H9 (cell line): ENCODE results near the gene LRP10. TPM values are rescaled to one million over a fixed set of nuclear protein-coding genes. Genes with fewer than 3 reads are reported as not detected.

Experiments used
- DNase-seq: peaks from one replicate; pipeline ENCODE4 v3.0.0-alpha.2; 2017
- H2AFZ ChIP-seq: one replicate; pipeline ENCODE4 v1.6.1; 2013; ENCODE audit warnings: mild to moderate bottlenecking, low read length, control low read depth, moderate library complexity
- H2AK5ac ChIP-seq: 2 replicates; pipeline ENCODE4 v1.6.1; 2013; ENCODE audit warnings: low read length, control low read depth, mixed read lengths; ENCODE audit not compliant: insufficient read length
- H2BK120ac ChIP-seq: one replicate; pipeline ENCODE4 v1.6.1; 2013; ENCODE audit warnings: low read depth, mild to moderate bottlenecking, low read length, control low read depth, inconsistent platforms; ENCODE audit not compliant: poor library complexity, severe bottlenecking
- H2BK12ac ChIP-seq: 2 replicates; pipeline ENCODE4 v1.6.1; 2013; ENCODE audit warnings: low read length, control low read depth, mixed read lengths, low read depth; ENCODE audit not compliant: insufficient read length
- H2BK15ac ChIP-seq: 2 replicates; pipeline ENCODE4 v1.6.1; 2013; ENCODE audit warnings: low read depth, low read length, control low read depth
- H2BK20ac ChIP-seq: one replicate; pipeline ENCODE4 v1.6.1; 2013; ENCODE audit warnings: low read depth, mild to moderate bottlenecking, low read length, control low read depth, inconsistent platforms; ENCODE audit not compliant: poor library complexity, severe bottlenecking
- H2BK5ac ChIP-seq: 2 replicates; pipeline ENCODE4 v1.6.1; 2013; ENCODE audit warnings: low read length, control low read depth, mixed read lengths; ENCODE audit not compliant: insufficient read length
- H3K14ac ChIP-seq: 2 replicates; pipeline ENCODE4 v1.6.1; 2013; ENCODE audit warnings: low read length, control low read depth; ENCODE audit not compliant: insufficient read depth
- H3K18ac ChIP-seq: 2 replicates; pipeline ENCODE4 v1.6.1; 2013; ENCODE audit warnings: low read depth, mild to moderate bottlenecking, mixed read lengths, low read length, control low read depth; ENCODE audit not compliant: insufficient read length
- H3K23ac ChIP-seq: 2 replicates; pipeline ENCODE4 v1.6.1; 2013; ENCODE audit warnings: low read length, control low read depth, mixed read lengths, low read depth; ENCODE audit not compliant: insufficient read length
- H3K23me2 ChIP-seq: 2 replicates; pipeline ENCODE4 v1.6.1; 2013; ENCODE audit warnings: low read depth, mild to moderate bottlenecking, mixed read lengths, low read length, control low read depth; ENCODE audit not compliant: insufficient read length, poor library complexity, severe bottlenecking
- H3K27ac ChIP-seq: 2 replicates; pipeline ENCODE4 v1.5.1; 2013; ENCODE audit warnings: low read length, control low read depth, mixed read lengths, low read depth; ENCODE audit not compliant: insufficient read length
- H3K27me3 ChIP-seq: 2 replicates; pipeline ENCODE4 v1.6.1; 2013; ENCODE audit warnings: low read length, control low read depth, inconsistent platforms; ENCODE audit not compliant: insufficient read depth
- H3K4ac ChIP-seq: 2 replicates; pipeline ENCODE4 v1.6.1; 2013; ENCODE audit warnings: low read depth, mild to moderate bottlenecking, control low read depth, inconsistent platforms, low read length, moderate library complexity
- H3K4me1 ChIP-seq: 2 replicates; pipeline ENCODE4 v1.6.1; 2013; ENCODE audit warnings: low read length, control low read depth, inconsistent platforms; ENCODE audit not compliant: insufficient read depth
- H3K4me2 ChIP-seq: 2 replicates; pipeline ENCODE4 v1.6.1; 2013; ENCODE audit warnings: low read length, control low read depth, mixed read lengths; ENCODE audit not compliant: insufficient read length, insufficient read depth
- H3K56ac ChIP-seq: 2 replicates; pipeline ENCODE4 v1.6.1; 2013; ENCODE audit warnings: low read depth, mild to moderate bottlenecking, mixed read lengths, low read length, control low read depth; ENCODE audit not compliant: insufficient read length
- H3K79me1 ChIP-seq: 2 replicates; pipeline ENCODE4 v1.6.1; 2013; ENCODE audit warnings: low read depth, mild to moderate bottlenecking, moderate library complexity, low read length, control low read depth, inconsistent platforms; ENCODE audit not compliant: insufficient read depth, poor library complexity, severe bottlenecking
- H3K79me2 ChIP-seq: 2 replicates; pipeline ENCODE4 v1.6.1; 2013; ENCODE audit warnings: low read length, control low read depth, inconsistent platforms; ENCODE audit not compliant: insufficient read depth
- H3K9ac ChIP-seq: 2 replicates; pipeline ENCODE4 v1.6.1; 2013; ENCODE audit warnings: low read length, control low read depth, mixed read lengths; ENCODE audit not compliant: insufficient read length; ENCODE audit errors: extremely low read depth
- H3K9me3 ChIP-seq: one replicate; pipeline ENCODE4 v1.6.1; 2013; ENCODE audit warnings: low read depth, low read length, inconsistent platforms; ENCODE audit not compliant: control insufficient read depth
- H3T11ph ChIP-seq: one replicate; pipeline ENCODE4 v1.6.1; 2013; ENCODE audit warnings: mild to moderate bottlenecking, low read length, control low read depth, inconsistent platforms
- H4K20me1 ChIP-seq: one replicate; pipeline ENCODE4 v1.6.1; 2013; ENCODE audit not compliant: control insufficient read depth, insufficient read length, insufficient read depth
- H4K5ac ChIP-seq: 2 replicates; pipeline ENCODE4 v1.6.1; 2013; ENCODE audit warnings: low read depth, mild to moderate bottlenecking, mixed read lengths, low read length, control low read depth; ENCODE audit not compliant: insufficient read length
- H4K8ac ChIP-seq: replicated peaks from 2 replicates; pipeline ENCODE4 v1.6.1; 2013; ENCODE audit warnings: low read length, control low read depth, mixed read lengths, low read depth; ENCODE audit not compliant: insufficient read length
- H4K91ac ChIP-seq: 2 replicates; pipeline ENCODE4 v1.6.1; 2013; ENCODE audit warnings: low read depth, mild to moderate bottlenecking, moderate library complexity, mixed read lengths, low read length, control low read depth; ENCODE audit not compliant: insufficient read length
- H3K27ac Mint-ChIP-seq, 3 experiments: 2 replicates in 2 of 3; 3 replicates in 1 of 3; pipeline ENCODE4 v1.8.0; 2020 to 2021; ENCODE audit warnings: mixed read lengths in 3 of 3, mild to moderate bottlenecking in 1 of 3, moderate library complexity in 1 of 3
- H3K27me3 Mint-ChIP-seq: 2 replicates; pipeline ENCODE4 v1.8.0; 2021; ENCODE audit warnings: low read depth, mild to moderate bottlenecking, moderate library complexity, mixed read lengths
- H3K36me3 Mint-ChIP-seq, 3 experiments: 2 replicates in 2 of 3; 3 replicates in 1 of 3; pipeline ENCODE4 v1.8.0; 2020 to 2021; ENCODE audit warnings: low read depth in 3 of 3, mixed read lengths in 3 of 3; ENCODE audit not compliant: insufficient read depth in 1 of 3
- H3K4me1 Mint-ChIP-seq, 2 experiments: 2 replicates each; pipeline ENCODE4 v1.8.0; 2020; ENCODE audit warnings: mixed read lengths in 2 of 2
- H3K4me3 Mint-ChIP-seq, 2 experiments: 2 replicates in 1 of 2; 3 replicates in 1 of 2; pipeline ENCODE4 v1.8.0; 2020 to 2021; ENCODE audit warnings: mild to moderate bottlenecking in 2 of 2, mixed read lengths in 2 of 2, moderate library complexity in 1 of 2
- H3K9me3 Mint-ChIP-seq, 2 experiments: 2 replicates in 1 of 2; 3 replicates in 1 of 2; pipeline ENCODE4 v1.8.0; 2020; ENCODE audit warnings: mild to moderate bottlenecking in 2 of 2, mixed read lengths in 2 of 2, moderate library complexity in 1 of 2
- whole genome bisulfite sequencing: extraction: QIAGEN DNeasy Blood & Tissue Kit; methylation state at CpG from one replicate; pipeline ENCODE4 v1.1.7; 2013; ENCODE audit warnings: missing lambda C conversion rate, low lambda C conversion rate, mixed read lengths; ENCODE audit not compliant: insufficient read length; ENCODE audit errors: extremely low coverage; 5-methylcytosine and 5-hydroxymethylcytosine counted together
- total RNA-seq: library from RNA; stranded (reverse); gene quantifications from 2 replicates; pipeline ENCODE4 v1.2.1, GENCODE V29; 2021
- TF ChIP-seq, protein P1 (sequence below): fragments of 200-600 bp; sonication (generic); conservative IDR thresholded peaks from 3 replicates; pipeline ENCODE4 v1.8.0; 2021; ENCODE audit warnings: antibody characterized with exemption, mild to moderate bottlenecking

Gene LRP10
- total RNA-seq, 1 experiment from 2014 or later = 13.3 TPM

GRCh38 chr14:22875748-22876319 lies 4.3 kb downstream of the LRP10 start:
- H3K36me3 Mint-ChIP-seq = peaks cover 0 to 17% (median 5%) of the 10 kb centered on the region in 3 experiments
- Histone ChIP-seq H2BK20ac (no peak overlapping the region), H3K9me3 (no peaks in the 10 kb centered on the region), H3K23me2 (no peaks in the 10 kb centered on the region), H3K4me2 (no peak overlapping the region), H3K56ac (no peak overlapping the region), H3K4me1 (peaks cover 4% of the 10 kb centered on the region; the same call in 1 of the 2 replicates), H3K14ac (no peak overlapping the region), H2BK5ac (no peak overlapping the region), H3K79me2 (no peaks in the 10 kb centered on the region), H3K79me1 (no peaks in the 10 kb centered on the region), H3K27ac (no peak overlapping the region), H3K4ac (no peak overlapping the region), H4K20me1 (no peaks in the 10 kb centered on the region), H4K5ac (no peak overlapping the region), H4K91ac (no peak overlapping the region), H2BK120ac (no peak overlapping the region), H3K18ac (no peak overlapping the region), H2AK5ac (no peak overlapping the region), H3T11ph (no peak overlapping the region), H3K9ac (no peak overlapping the region), H2AFZ (no peak overlapping the region), H3K27me3 (no peaks in the 10 kb centered on the region), H4K8ac (no peak overlapping the region), H3K23ac (no peak overlapping the region), H2BK15ac (no peak overlapping the region), H2BK12ac (no peak overlapping the region)
- no peak overlapping the region for H3K27ac Mint-ChIP-seq
- TF ChIP-seq, protein P1, sequence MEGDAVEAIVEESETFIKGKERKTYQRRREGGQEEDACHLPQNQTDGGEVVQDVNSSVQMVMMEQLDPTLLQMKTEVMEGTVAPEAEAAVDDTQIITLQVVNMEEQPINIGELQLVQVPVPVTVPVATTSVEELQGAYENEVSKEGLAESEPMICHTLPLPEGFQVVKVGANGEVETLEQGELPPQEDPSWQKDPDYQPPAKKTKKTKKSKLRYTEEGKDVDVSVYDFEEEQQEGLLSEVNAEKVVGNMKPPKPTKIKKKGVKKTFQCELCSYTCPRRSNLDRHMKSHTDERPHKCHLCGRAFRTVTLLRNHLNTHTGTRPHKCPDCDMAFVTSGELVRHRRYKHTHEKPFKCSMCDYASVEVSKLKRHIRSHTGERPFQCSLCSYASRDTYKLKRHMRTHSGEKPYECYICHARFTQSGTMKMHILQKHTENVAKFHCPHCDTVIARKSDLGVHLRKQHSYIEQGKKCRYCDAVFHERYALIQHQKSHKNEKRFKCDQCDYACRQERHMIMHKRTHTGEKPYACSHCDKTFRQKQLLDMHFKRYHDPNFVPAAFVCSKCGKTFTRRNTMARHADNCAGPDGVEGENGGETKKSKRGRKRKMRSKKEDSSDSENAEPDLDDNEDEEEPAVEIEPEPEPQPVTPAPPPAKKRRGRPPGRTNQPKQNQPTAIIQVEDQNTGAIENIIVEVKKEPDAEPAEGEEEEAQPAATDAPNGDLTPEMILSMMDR = no peak
- no peaks in the 10 kb centered on the region for H3K9me3 Mint-ChIP-seq
- WGBS = no CpG with 5 or more reads among the region's 20 CpGs
- no peak overlapping the region; a peak in 2 of 5 replicates for H3K4me3 Mint-ChIP-seq
- no peak for DNase-seq
- peaks cover 7 to 9% of the 10 kb centered on the region in 2 experiments for H3K4me1 Mint-ChIP-seq
- no peaks in the 10 kb centered on the region; the same call in 1 of the 2 replicates for H3K27me3 Mint-ChIP-seq
